HG02884 (cell line): ENCODE results near the gene ZNF385B.
"Not testable (repeated sequence)": the region's sequence is repeated elsewhere in the genome, so short reads cannot be mapped to it uniquely, and the experiment has no call there.

Experiments used
- ATAC-seq: cut with Tn5 transposase; IDR thresholded peaks from one replicate; pipeline ENCODE4 v1.9.1; 2021; ENCODE audit warnings: mild to moderate bottlenecking, moderate library complexity; ENCODE audit not compliant: unreplicated experiment

Gene ZNF385B

DNA sequence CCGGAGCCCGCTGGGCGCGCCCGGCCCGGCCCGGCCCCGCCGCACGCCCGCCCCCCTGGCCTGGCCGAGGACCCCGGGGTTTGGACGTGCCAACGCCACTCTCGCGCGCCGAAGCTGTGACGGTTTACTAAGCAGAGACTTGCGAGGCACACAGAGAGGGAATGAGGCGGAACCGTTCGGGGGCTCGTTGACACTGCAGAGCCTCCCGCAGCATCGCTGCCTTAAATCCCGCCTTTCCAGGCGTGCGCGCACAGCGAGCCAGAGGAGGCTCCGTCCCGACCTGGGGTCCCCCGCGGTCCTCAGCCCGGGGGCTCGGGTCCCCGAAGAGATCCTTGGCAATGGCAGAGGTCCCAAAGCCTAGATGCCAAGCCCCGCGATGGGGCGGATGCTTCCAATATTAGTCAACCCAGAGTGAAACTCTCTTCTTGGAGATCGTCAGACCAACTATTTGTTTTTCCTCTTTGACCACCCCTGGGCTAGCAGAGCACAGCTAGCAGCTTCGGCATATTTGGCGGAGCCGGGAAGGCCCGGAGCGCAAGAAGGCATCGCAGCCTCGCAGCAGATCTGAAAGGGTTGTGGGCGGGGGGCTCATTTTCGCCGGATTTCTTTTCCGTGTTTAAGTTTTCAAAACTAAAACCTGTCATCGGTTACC is at the start of gene ZNF385B:
ZNF385B (minus strand) TSS at position 197 of the 652 bp plus-strand sequence.
- ATAC-seq = peak; percentile 38

GRCh38 chr2:179910735-179911113 is 49.3 kb upstream of the ZNF385B start:
- ATAC-seq = no peak

GRCh38 chr2:179909845-179910734 is 48.7 kb upstream of the ZNF385B start:
- ATAC-seq = no peak

DNA sequence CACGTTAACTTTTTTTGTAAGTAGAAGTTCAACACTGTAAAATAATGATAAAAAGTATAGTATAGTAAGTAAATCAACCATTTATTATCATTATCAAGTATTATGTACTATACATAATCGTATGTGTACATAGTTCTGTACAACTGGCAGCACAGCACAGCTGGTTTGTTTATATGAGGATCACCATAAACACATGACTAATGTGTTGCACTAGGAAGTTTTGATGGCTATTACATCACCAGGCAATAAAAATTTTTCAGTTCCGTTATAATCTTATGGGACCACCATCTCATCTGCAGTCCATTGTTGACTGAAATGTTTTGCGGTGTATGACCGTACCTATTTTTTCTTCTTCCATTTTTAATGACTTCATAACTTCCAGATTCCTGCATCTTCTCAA is 39.2 kb upstream of the ZNF385B start:
- ATAC-seq = no peak

DNA sequence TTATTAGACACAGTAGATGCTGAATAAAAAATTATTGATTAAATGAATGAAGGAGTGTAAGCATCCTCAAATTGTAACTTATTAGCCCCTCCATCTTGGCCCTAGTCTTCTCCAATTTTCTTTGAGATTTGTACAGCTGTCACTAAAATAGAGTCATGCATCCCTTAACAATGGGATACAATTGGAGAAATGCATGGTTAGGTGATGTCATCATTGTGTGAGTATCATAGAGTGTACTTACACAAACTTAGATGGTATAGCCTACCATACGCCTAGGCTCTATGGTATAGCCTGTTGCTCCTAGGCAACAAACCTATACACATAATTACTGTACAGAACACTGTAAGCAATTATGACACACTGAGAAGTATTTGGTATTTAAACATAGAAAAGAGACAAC is 38.3 kb upstream of the ZNF385B start:
- no peak for ATAC-seq

- ATAC-seq = no peak
Measured at GRCh38 chr2:179898873-179899272, 37.5 kb upstream of the ZNF385B start.

GRCh38 chr2:179893616-179894015 is 32.2 kb upstream of the ZNF385B start:
- ATAC-seq = no peak

DNA sequence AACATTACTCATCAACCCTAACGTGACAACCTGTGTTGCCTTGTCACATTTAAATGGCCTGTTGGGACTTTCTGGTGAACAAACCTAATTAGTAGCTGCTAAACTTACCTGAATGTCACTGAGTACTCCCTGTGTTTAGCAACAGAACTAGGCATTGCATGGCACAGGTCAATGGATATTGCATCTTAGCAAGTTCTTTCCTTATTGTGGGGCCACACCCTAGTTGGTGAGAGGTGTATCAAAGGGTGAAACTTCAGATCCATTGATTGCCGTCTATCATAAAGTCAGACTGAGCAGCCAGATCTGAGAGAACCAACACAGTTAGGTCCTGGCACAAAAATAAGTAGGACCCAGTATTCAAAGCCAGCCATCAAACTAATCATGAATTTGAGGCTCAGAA is 29.8 kb upstream of the ZNF385B start:
- no peak for ATAC-seq

- ATAC-seq = no peak
Measured at GRCh38 chr2:179890666-179891065, 29.3 kb upstream of the ZNF385B start.

- not testable (repeated sequence) for ATAC-seq
Measured at GRCh38 chr2:179888642-179889041, 27.2 kb upstream of the ZNF385B start.

DNA sequence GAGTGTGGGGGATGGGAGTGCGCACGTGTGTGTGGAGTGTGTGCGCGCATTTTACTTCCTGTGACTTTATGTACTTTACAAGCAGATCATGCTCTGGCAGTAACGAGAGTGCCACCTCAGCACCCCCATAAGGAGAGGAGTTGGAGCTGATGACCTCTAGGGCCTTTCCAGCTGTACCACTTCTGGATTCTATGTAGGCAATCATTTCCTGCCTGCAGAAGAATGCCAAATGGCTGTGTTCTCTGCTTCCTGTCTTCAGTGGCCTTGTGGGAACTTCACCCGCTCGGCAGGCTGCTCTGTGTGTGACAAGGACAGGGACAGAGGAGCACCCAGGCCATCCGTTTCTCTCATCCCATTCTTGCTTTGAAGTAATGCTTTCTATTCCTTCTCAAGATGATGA is 22.8 kb upstream of the ZNF385B start:
- no peak for ATAC-seq

- ATAC-seq = no peak
Measured at GRCh38 chr2:179882851-179883806, 21.7 kb upstream of the ZNF385B start.

- no peak for ATAC-seq
Measured at GRCh38 chr2:179877601-179878364, 16.4 kb upstream of the ZNF385B start.

DNA sequence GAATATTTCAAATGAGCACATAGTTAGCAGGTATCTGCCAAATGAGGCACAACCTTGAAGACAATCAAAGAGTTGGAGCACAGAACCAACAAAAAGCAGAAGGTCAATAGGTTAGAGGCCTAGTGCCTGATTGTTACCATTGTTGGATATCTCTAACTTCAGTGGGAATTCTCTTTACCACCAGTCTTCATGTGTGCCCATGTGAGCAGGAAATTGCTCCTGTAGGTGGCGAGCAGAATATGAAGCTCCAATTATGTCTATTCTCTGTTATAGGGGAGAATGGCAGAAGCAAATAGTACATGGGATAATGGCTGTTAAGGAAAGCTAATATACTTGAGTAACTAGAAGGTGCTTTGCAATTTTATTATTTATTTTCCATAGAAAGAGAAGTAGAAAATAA is 14.9 kb upstream of the ZNF385B start:
- ATAC-seq = no peak

- ATAC-seq = no peak
Measured at GRCh38 chr2:179875864-179876263, 14.5 kb upstream of the ZNF385B start.

GRCh38 chr2:179862898-179863458 is 1.6 kb upstream of the ZNF385B start:
- ATAC-seq = no peak

DNA sequence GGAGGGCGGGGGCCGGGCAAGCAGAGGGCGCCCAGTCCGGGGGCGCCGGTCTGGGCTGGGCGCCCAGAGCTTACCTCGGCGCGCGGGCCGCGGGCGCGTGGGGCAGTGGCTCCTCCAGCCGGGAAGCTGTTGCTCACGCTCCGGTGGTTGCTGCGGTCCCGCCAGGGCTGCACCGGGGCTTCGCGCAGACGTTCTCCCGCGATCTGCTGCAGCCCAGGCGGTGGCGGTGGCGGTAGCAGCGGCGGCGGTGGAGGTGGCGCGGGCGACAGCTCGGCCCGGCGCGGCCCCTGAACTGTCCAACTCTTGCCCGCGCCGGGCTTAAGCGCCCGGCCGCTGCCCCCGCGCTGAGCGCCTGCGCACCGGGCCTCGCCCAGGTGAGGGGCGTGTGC is 391 bp downstream of the ZNF385B start:
- peak; percentile 44 for ATAC-seq

DNA sequence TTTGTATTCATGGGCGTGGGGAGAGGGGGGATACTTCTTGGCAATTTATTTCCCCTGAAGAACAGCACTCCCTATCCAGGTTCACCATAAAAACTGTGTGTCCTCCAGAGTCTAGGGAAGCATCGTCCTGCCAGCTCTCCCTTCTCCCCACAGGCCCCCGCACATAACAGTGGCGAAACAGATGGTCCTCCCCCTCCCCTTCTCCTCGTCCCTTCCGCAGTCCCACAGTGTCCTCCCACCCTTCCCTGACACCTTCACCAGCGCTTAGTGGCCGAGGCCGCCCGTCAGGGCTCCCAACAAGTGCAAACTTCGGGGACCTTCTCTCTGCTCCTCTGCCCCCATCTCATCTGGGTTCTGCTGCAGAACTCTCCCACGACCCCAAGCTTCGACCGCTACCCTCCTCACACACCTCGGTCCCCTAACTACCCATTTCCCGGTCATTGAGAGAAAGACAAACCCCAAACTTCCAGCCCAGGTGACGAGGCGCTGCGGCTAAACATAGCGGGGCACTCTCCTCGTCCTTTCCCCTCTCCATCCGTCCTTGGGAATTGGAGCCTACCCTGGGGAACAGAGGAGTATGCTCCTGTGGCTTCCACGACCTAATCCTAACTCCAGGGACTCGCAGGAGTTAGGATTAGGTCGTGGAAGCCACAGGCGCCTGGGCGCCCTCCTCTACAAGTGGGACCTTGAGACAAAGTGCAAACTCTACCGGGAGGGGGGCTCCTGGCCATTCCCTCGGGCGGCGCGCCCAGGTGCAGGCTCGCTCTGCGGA is 971 bp downstream of the ZNF385B start:
- no peak for ATAC-seq

GRCh38 chr2:179859523-179859922 is 1.9 kb downstream of the ZNF385B start:
- no peak for ATAC-seq
